Stimulated activated naive CD8-positive, alpha-beta T cell treated with anti-CD3 and anti-CD28 coated beads, Interleukin-15, Interleukin-2, amounts not matched to agents 100 ng/mL and 50 ng/mL, for 24 hours (primary cell): Measurements from ENCODE around the gene CUEDC1.
A peak's percentile ranks its signal among the peaks of the same experiment; 100 is the strongest.

Experiments used
- H3K27ac Mint-ChIP-seq: one replicate; pipeline ENCODE4 v1.8.0; 2021; ENCODE audit warnings: mild to moderate bottlenecking, mixed read lengths
- H3K27me3 Mint-ChIP-seq: one replicate; pipeline ENCODE4 v1.8.0; 2021; ENCODE audit warnings: mixed read lengths
- H3K36me3 Mint-ChIP-seq: one replicate; pipeline ENCODE4 v1.8.0; 2021; ENCODE audit warnings: low read depth, mixed read lengths
- H3K4me1 Mint-ChIP-seq: one replicate; pipeline ENCODE4 v1.8.0; 2021; ENCODE audit warnings: low read depth, mixed read lengths
- H3K4me3 Mint-ChIP-seq: one replicate; pipeline ENCODE4 v1.8.0; 2021; ENCODE audit warnings: mild to moderate bottlenecking, mixed read lengths
- H3K9me3 Mint-ChIP-seq: one replicate; pipeline ENCODE4 v1.8.0; 2021; ENCODE audit warnings: mixed read lengths

Gene CUEDC1

GRCh38 chr17:57990037-57990436 lies 34.8 kb upstream of the CUEDC1 start:
- H3K27ac Mint-ChIP-seq: no peak overlapping the region

GRCh38 chr17:57988301-57989250 lies 33.4 kb upstream of the CUEDC1 start:
- peak overlapping the region; percentile 92 for H3K27ac Mint-ChIP-seq
- H3K9me3 Mint-ChIP-seq: no peaks in the 10 kb centered on the region
- H3K4me3 Mint-ChIP-seq: peak overlapping the region; percentile 90
- H3K36me3 Mint-ChIP-seq: peaks cover 19% of the 10 kb centered on the region
- no peaks in the 10 kb centered on the region for H3K27me3 Mint-ChIP-seq
- H3K4me1 Mint-ChIP-seq: peaks cover 68% of the 10 kb centered on the region

More at GRCh38 chr17:57990037-57990436, 34.8 kb upstream of the CUEDC1 start:
- H3K27me3 Mint-ChIP-seq: no peaks in the 10 kb centered on the region
- H3K4me3 Mint-ChIP-seq: peak overlapping the region; percentile 17
- H3K9me3 Mint-ChIP-seq: no peaks in the 10 kb centered on the region
- H3K4me1 Mint-ChIP-seq: peaks cover 68% of the 10 kb centered on the region
- peaks cover 20% of the 10 kb centered on the region for H3K36me3 Mint-ChIP-seq

GRCh38 chr17:57987581-57988300 lies 32.5 kb upstream of the CUEDC1 start, which contains the start of gene VEZF1:
VEZF1 (minus strand) TSS chr17:57988254; CDS start chr17:57988111, 143 bp downstream.
- Mint-ChIP-seq H3K4me3 (peak within 1 kb of the TSS; percentile 90), H3K4me1 (peaks cover 70% of the 10 kb centered on the region), H3K9me3 (no peaks in the 10 kb centered on the region), H3K27ac (peak within 1 kb of the TSS; percentile 92), H3K36me3 (peaks cover 21% of the 10 kb centered on the region), H3K27me3 (no peaks in the 10 kb centered on the region)

DNA sequence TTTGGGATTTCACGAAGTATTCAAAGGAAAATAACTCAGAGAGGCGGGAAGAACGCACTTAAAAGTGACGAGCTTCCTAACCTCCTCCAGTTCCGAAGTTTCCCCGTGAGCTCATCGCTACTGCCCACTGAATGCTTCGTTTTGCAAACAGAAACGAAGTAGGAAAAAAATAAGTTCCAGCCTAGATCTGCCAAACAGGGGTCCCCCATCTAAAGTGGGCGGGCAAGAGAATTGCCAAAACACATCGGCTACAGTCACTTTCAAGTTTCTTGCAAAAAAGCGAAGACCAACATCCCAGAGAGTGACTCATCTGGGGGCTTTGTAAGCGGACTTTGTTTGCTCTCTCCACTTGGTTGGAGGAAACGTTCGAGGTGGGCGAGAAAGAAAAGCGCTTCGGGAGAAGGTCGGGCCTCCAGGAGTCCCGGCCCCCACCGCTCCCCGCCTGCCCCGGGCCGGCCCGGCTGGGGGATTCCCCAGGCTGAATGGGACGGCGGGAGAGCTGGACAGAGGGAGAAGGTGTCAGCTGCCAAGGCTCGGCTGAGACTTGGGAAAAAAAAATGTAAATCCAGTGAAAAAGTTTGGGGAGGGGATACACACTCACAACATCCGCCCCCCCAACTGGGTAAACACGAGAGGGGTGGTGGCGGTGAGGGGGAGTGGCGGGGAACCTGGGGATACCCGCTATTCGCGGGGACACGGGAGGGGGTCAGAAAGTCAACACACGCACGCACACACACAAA lies 31.8 kb upstream of the CUEDC1 start:
- H3K4me1 Mint-ChIP-seq: peaks cover 74% of the 10 kb centered on the region
- H3K27ac Mint-ChIP-seq: peak overlapping the region; percentile 92
- no peaks in the 10 kb centered on the region for H3K27me3 Mint-ChIP-seq
- peak overlapping the region; percentile 90 for H3K4me3 Mint-ChIP-seq
- no peaks in the 10 kb centered on the region for H3K9me3 Mint-ChIP-seq
- H3K36me3 Mint-ChIP-seq: peaks cover 24% of the 10 kb centered on the region

GRCh38 chr17:57985675-57985974 lies 30.4 kb upstream of the CUEDC1 start:
- H3K4me1 Mint-ChIP-seq: peaks cover 77% of the 10 kb centered on the region
- H3K27ac Mint-ChIP-seq: no peak overlapping the region
- no peaks in the 10 kb centered on the region for H3K27me3 Mint-ChIP-seq
- no peak overlapping the region for H3K4me3 Mint-ChIP-seq
- no peaks in the 10 kb centered on the region for H3K9me3 Mint-ChIP-seq
- peaks cover 33% of the 10 kb centered on the region for H3K36me3 Mint-ChIP-seq

- H3K27ac Mint-ChIP-seq: no peak overlapping the region
- no peaks in the 10 kb centered on the region for H3K9me3 Mint-ChIP-seq
- H3K36me3 Mint-ChIP-seq: peaks cover 34% of the 10 kb centered on the region
- no peak overlapping the region for H3K4me3 Mint-ChIP-seq
- H3K27me3 Mint-ChIP-seq: no peaks in the 10 kb centered on the region
- H3K4me1 Mint-ChIP-seq: peaks cover 77% of the 10 kb centered on the region
Observed at GRCh38 chr17:57984936-57985674, 29.9 kb upstream of the CUEDC1 start.

DNA sequence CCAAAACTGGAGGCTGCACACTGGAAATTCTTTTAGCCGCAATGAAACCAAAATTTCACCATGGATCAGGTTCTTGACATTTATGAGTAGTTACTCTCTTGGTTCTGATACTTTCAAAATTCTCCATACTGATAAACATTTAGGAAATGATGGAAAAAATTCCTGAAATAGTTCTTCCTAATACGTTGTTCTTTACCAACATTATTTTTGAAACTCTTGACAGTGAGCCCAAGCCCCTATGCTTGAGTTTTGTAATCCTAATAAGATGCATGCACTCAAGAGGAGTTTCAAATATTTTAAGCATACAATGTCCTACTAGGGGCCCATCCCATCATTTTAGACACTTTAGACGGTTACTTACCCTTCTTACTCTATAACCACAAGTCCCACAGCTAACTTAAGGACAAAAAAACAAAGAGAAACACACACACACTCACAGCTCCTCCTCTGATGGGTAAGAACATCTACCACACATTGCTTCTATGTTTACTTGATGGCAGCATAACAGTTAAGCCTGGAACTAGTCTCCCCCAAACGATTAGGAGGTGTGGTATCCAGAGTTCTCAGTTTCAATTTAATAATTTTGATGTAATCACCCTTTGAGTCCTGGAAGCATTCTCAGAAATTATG lies 29.2 kb upstream of the CUEDC1 start:
- Mint-ChIP-seq H3K27me3 (no peaks in the 10 kb centered on the region), H3K27ac (no peak overlapping the region), H3K4me1 (peaks cover 71% of the 10 kb centered on the region), H3K4me3 (no peak overlapping the region), H3K36me3 (peaks cover 41% of the 10 kb centered on the region), H3K9me3 (no peaks in the 10 kb centered on the region)

DNA sequence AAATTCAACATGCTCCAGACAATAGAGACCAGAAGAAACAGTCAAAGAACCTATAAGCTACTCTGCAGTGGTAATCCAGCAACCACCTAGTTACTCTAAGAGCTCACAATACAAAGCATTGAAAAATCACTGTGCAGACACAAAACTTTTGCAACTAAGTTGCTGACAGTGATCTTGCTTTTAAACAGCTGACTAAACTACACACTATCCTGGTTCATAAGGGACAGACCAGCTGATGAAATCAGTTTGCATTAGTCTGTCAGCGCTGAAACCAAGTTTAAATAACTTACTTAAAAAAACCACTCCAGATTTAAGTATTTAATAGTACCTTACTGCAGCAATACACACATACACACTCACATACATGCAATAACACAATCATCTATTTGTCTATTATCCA lies 28.2 kb upstream of the CUEDC1 start:
- H3K27me3 Mint-ChIP-seq: no peaks in the 10 kb centered on the region
- H3K4me1 Mint-ChIP-seq: peaks cover 62% of the 10 kb centered on the region
- peaks cover 45% of the 10 kb centered on the region for H3K36me3 Mint-ChIP-seq
- H3K9me3 Mint-ChIP-seq: no peaks in the 10 kb centered on the region
- H3K4me3 Mint-ChIP-seq: no peak overlapping the region
- no peak overlapping the region for H3K27ac Mint-ChIP-seq

- H3K27me3 Mint-ChIP-seq: no peaks in the 10 kb centered on the region
- peaks cover 62% of the 10 kb centered on the region for H3K4me1 Mint-ChIP-seq
- H3K4me3 Mint-ChIP-seq: no peak overlapping the region
- H3K27ac Mint-ChIP-seq: no peak overlapping the region
- peaks cover 53% of the 10 kb centered on the region for H3K36me3 Mint-ChIP-seq
- H3K9me3 Mint-ChIP-seq: no peaks in the 10 kb centered on the region
Observed at GRCh38 chr17:57982452-57983170, 27.4 kb upstream of the CUEDC1 start.

GRCh38 chr17:57980522-57980921 lies 25.3 kb upstream of the CUEDC1 start:
- peaks cover 70% of the 10 kb centered on the region for H3K36me3 Mint-ChIP-seq
- no peaks in the 10 kb centered on the region for H3K9me3 Mint-ChIP-seq
- no peak overlapping the region for H3K4me3 Mint-ChIP-seq
- H3K27me3 Mint-ChIP-seq: no peaks in the 10 kb centered on the region
- H3K4me1 Mint-ChIP-seq: peaks cover 46% of the 10 kb centered on the region
- H3K27ac Mint-ChIP-seq: no peak overlapping the region

GRCh38 chr17:57979076-57979475 lies 23.9 kb upstream of the CUEDC1 start:
- Mint-ChIP-seq H3K4me1 (peaks cover 32% of the 10 kb centered on the region), H3K36me3 (peaks cover 83% of the 10 kb centered on the region)

DNA sequence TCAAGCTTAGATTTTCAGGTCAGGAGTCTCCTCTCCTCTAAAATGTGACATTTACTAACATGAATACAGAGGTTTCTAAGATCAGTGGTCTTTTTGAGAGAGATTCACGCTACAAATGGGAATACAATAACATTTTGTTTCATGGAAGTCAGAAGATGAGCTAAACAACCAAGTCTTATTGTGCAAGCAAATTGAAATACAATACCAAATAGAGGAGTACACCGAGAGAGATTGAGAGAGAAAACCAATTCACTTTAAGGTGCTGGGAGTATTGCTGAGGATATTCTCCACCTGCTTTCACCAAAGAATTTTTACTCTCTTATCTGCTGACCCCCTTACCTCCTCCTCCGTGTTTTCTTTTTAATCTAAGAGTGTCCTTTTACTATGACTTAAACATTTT lies 21.4 kb upstream of the CUEDC1 start:
- Mint-ChIP-seq H3K9me3 (no peaks in the 10 kb centered on the region), H3K4me3 (no peak overlapping the region), H3K27me3 (no peaks in the 10 kb centered on the region), H3K27ac (peak overlapping the region; percentile 45), H3K36me3 (peaks cover 76% of the 10 kb centered on the region), H3K4me1 (peaks cover 7% of the 10 kb centered on the region)

More at GRCh38 chr17:57979076-57979475, 23.9 kb upstream of the CUEDC1 start:
- Mint-ChIP-seq H3K27ac (no peak overlapping the region), H3K4me3 (no peak overlapping the region), H3K27me3 (no peaks in the 10 kb centered on the region), H3K9me3 (no peaks in the 10 kb centered on the region)

DNA sequence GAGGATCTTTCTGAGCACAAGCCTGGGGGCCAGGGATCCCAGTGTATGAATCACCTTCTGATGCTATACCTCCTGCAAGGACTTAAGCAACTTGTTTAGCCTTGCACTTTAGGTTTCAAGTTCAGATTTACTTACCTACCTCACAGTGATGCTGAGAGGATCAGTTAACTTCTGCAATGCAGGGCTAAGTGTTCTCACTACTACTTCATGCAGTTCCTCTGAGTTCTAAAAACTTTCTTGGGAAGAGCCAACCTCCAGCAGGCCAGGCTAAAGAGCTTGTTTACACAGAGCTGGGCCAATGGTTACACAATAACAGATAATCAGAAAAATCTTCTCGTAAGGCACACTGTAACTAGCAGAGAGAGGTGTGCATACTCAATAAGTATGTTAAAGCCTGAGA lies 19.8 kb upstream of the CUEDC1 start:
- H3K27ac Mint-ChIP-seq: no peak overlapping the region
- no peak overlapping the region for H3K4me3 Mint-ChIP-seq
- H3K27me3 Mint-ChIP-seq: no peaks in the 10 kb centered on the region
- H3K9me3 Mint-ChIP-seq: no peaks in the 10 kb centered on the region
- peaks cover 63% of the 10 kb centered on the region for H3K36me3 Mint-ChIP-seq
- H3K4me1 Mint-ChIP-seq: no peaks in the 10 kb centered on the region
